ENCODE results near the gene TOR2A.
A peak's percentile ranks its signal among the peaks of the same experiment; 100 is the strongest.

Gene TOR2A

GRCh38 chr9:127741831-127742434 lies 6.8 kb upstream of the TOR2A start:
- DNase-seq = peak; percentile 76

- no peak for DNase-seq
Measured at GRCh38 chr9:127739614-127740330, 4.7 kb upstream of the TOR2A start.

GRCh38 chr9:127738666-127739065 lies 3.6 kb upstream of the TOR2A start:
- no peak for DNase-seq

GRCh38 chr9:127735530-127736185 lies 564 bp upstream of the TOR2A start:
- peak; percentile 34 for DNase-seq

GRCh38 chr9:127734247-127734746 lies 797 bp downstream of the TOR2A start:
- no peak for DNase-seq

GRCh38 chr9:127733614-127734013 lies 1.5 kb downstream of the TOR2A start:
- DNase-seq = no peak

- DNase-seq = no peak
Measured at GRCh38 chr9:127732444-127732843, 2.6 kb downstream of the TOR2A start.

GRCh38 chr9:127731938-127732337 lies 3.2 kb downstream of the TOR2A start:
- no peak for DNase-seq

- DNase-seq = no peak
Measured at GRCh38 chr9:127730799-127731410, 4.2 kb downstream of the TOR2A start.

- DNase-seq = no peak
Measured at GRCh38 chr9:127730262-127730661, 4.8 kb downstream of the TOR2A start.

- no peak for DNase-seq
Measured at GRCh38 chr9:127729522-127730256, 5.4 kb downstream of the TOR2A start.

- DNase-seq = no peak
Measured at GRCh38 chr9:127728808-127729207, 6.3 kb downstream of the TOR2A start.

- DNase-seq = no peak
Measured at GRCh38 chr9:127726871-127727270, 8.2 kb downstream of the TOR2A start.

- no peak for DNase-seq
Measured at GRCh38 chr9:127724012-127724411, 11.1 kb downstream of the TOR2A start.

GRCh38 chr9:127723444-127723843 lies 11.7 kb downstream of the TOR2A start:
- no peak for DNase-seq

- no peak for DNase-seq
Measured at GRCh38 chr9:127723013-127723412, 12.1 kb downstream of the TOR2A start.

GRCh38 chr9:127722055-127722745 lies 12.9 kb downstream of the TOR2A start:
- DNase-seq = no peak

- DNase-seq = no peak
Measured at GRCh38 chr9:127721391-127721821, 13.7 kb downstream of the TOR2A start.

- DNase-seq = no peak
Measured at GRCh38 chr9:127720865-127721227, 14.2 kb downstream of the TOR2A start.

GRCh38 chr9:127720031-127720864 lies 14.8 kb downstream of the TOR2A start:
- DNase-seq = peak; percentile 23

- no peak for DNase-seq
Measured at GRCh38 chr9:127717766-127718165, 17.3 kb downstream of the TOR2A start.

Data from NCI-H82 (cell line).